SIG-M5 (cell line): ENCODE measurements around the gene SLC6A4.
"Not testable (repeated sequence)": the region's sequence is repeated elsewhere in the genome, so short reads cannot be mapped to it uniquely, and the experiment has no call there.

ENCODE experiments used
- DNase-seq: peaks from one replicate; lab custom pipeline; 2025; lab: John Stamatoyannopoulos, UW

SLC6A4 gene

GRCh38 chr17:30238387-30239088, 3.0 kb upstream of the SLC6A4 start:
- DNase-seq: no peak

- DNase-seq: no peak
Observed at GRCh38 chr17:30238003-30238344, 2.5 kb upstream of the SLC6A4 start.

- DNase-seq: no peak
Observed at GRCh38 chr17:30237296-30238002, 2.0 kb upstream of the SLC6A4 start.

- no peak for DNase-seq
Observed at GRCh38 chr17:30236766-30237165, 1.3 kb upstream of the SLC6A4 start.

GRCh38 chr17:30236297-30236624, 764 bp upstream of the SLC6A4 start:
- DNase-seq: no peak

- DNase-seq: no peak
Observed at GRCh38 chr17:30234964-30235363, 533 bp downstream of the SLC6A4 start.

GRCh38 chr17:30234296-30234695, 1.2 kb downstream of the SLC6A4 start:
- no peak for DNase-seq

- DNase-seq: no peak
Observed at GRCh38 chr17:30232824-30233427, 2.6 kb downstream of the SLC6A4 start.

GRCh38 chr17:30232015-30232823, 3.3 kb downstream of the SLC6A4 start:
- DNase-seq: no peak

- DNase-seq: no peak
Observed at GRCh38 chr17:30230596-30231125, 4.8 kb downstream of the SLC6A4 start.

GRCh38 chr17:30230009-30230408, 5.5 kb downstream of the SLC6A4 start:
- not testable (repeated sequence) for DNase-seq

- DNase-seq: no peak
Observed at GRCh38 chr17:30229012-30229411, 6.5 kb downstream of the SLC6A4 start.

- DNase-seq: no peak
Observed at GRCh38 chr17:30228011-30228410, 7.5 kb downstream of the SLC6A4 start.

- no peak for DNase-seq
Observed at GRCh38 chr17:30226878-30227277, 8.6 kb downstream of the SLC6A4 start.

GRCh38 chr17:30225919-30226553, 9.5 kb downstream of the SLC6A4 start:
- no peak for DNase-seq

- no peak for DNase-seq
Observed at GRCh38 chr17:30225112-30225511, 10.4 kb downstream of the SLC6A4 start.

- no peak for DNase-seq
Observed at GRCh38 chr17:30224419-30224960, 11.0 kb downstream of the SLC6A4 start.

- no peak for DNase-seq
Observed at GRCh38 chr17:30222721-30223175, 12.7 kb downstream of the SLC6A4 start.

- no peak for DNase-seq
Observed at GRCh38 chr17:30222251-30222650, 13.2 kb downstream of the SLC6A4 start.

GRCh38 chr17:30221346-30221745, 14.2 kb downstream of the SLC6A4 start:
- DNase-seq: no peak

GRCh38 chr17:30220414-30220813, 15.1 kb downstream of the SLC6A4 start:
- DNase-seq: no peak

- no peak for DNase-seq
Observed at GRCh38 chr17:30219833-30220232, 15.7 kb downstream of the SLC6A4 start.
